SK-N-SH (cell line): ENCODE data around the gene HS6ST3. TPM values are rescaled to one million over a fixed set of nuclear protein-coding genes. Genes with fewer than 3 reads are reported as not detected.

Experiments used
- CTCF ChIA-PET: fragments of 300-600, 350-600 bp; formaldehyde crosslinking; extraction: SDS; loops from one replicate; lab custom pipeline; 2021; lab: Yijun Ruan, JAX
- POLR2A ChIA-PET: fragments of 350-600 bp; sonication (Branson Sonifier 250); formaldehyde crosslinking; extraction: SDS; loops from one replicate; lab custom pipeline; 2020; ENCODE audit warnings: antibody characterized with exemption, inconsistent platforms; lab: Yijun Ruan, JAX
- DNase-seq: peaks from one replicate; pipeline ENCODE4 v3.0.0; 2012
- H2AFZ ChIP-seq: fragments of 200-600 bp; sonication (generic); 2 replicates; pipeline ENCODE4 v1.8.1; 2016; ENCODE audit warnings: antibody characterized with exemption, mild to moderate bottlenecking, low read depth
- H3F3A ChIP-seq: fragments of 200-600 bp; sonication (generic); replicated peaks from 2 replicates; pipeline ENCODE3; 2016; ENCODE audit warnings: antibody characterized with exemption, mild to moderate bottlenecking; ENCODE audit not compliant: insufficient read depth
- H3K27ac ChIP-seq, 2 experiments: fragments of 200-500 bp in 1 of 2; fragments of 200-600 bp in 1 of 2; sonication (Bioruptor generic) in 1 of 2; sonication (generic), shearing (Covaris generic) in 1 of 2; 2 replicates each; pipeline versions ENCODE4 v1.5.1 to v1.6.1; 2014 to 2016; ENCODE audit warnings: low read depth in 2 of 2, inconsistent platforms in 1 of 2, low read length in 1 of 2, mild to moderate bottlenecking in 1 of 2, mixed read lengths in 1 of 2
- H3K27me3 ChIP-seq: fragments of 200-600 bp; sonication (generic), shearing (Covaris generic); 2 replicates; pipeline ENCODE4 v1.6.1; 2016; ENCODE audit warnings: mixed run types; ENCODE audit not compliant: insufficient read depth
- H3K36me3 ChIP-seq, 2 experiments: fragments of 200-500 bp in 1 of 2; fragments of 200-600 bp in 1 of 2; sonication (Bioruptor generic) in 1 of 2; sonication (generic) in 1 of 2; replicated peaks in 1 of 2; 2 replicates each; pipeline versions ENCODE3 to v1.5.1; 2014 to 2016; ENCODE audit warnings: low read length in 1 of 2, mild to moderate bottlenecking in 1 of 2; ENCODE audit not compliant: insufficient read depth in 2 of 2, control insufficient read depth in 1 of 2
- H3K4me1 ChIP-seq, 2 experiments: fragments of 200-500 bp in 1 of 2; fragments of 200-600 bp in 1 of 2; sonication (Bioruptor generic) in 1 of 2; sonication (generic), shearing (Covaris generic) in 1 of 2; 2 replicates each; pipeline versions ENCODE4 v1.5.1 to v1.6.1; 2014 to 2016; ENCODE audit warnings: low read depth in 1 of 2, low read length in 1 of 2, mixed run types in 1 of 2; ENCODE audit not compliant: insufficient read depth in 2 of 2, control insufficient read depth in 1 of 2
- H3K4me2 ChIP-seq: fragments of 200-600 bp; sonication (generic), shearing (Covaris generic); 2 replicates; pipeline ENCODE4 v1.6.1; 2017; ENCODE audit warnings: mixed run types
- H3K4me3 ChIP-seq, 2 experiments: fragments of 200-500 bp in 1 of 2; fragments of 200-600 bp in 1 of 2; sonication (Bioruptor generic) in 1 of 2; sonication (generic), shearing (Covaris generic) in 1 of 2; 2 replicates each; pipeline versions ENCODE4 v1.5.1 to v1.8.1; 2014 to 2016; ENCODE audit warnings: low read depth in 2 of 2, inconsistent platforms in 1 of 2, low read length in 1 of 2, mild to moderate bottlenecking in 1 of 2, mixed read lengths in 1 of 2, moderate library complexity in 1 of 2
- H3K79me2 ChIP-seq: fragments of 200-600 bp; sonication (generic); 2 replicates; pipeline ENCODE4 v1.8.1; 2017; ENCODE audit warnings: mild to moderate bottlenecking; ENCODE audit not compliant: insufficient read depth
- H3K9ac ChIP-seq: fragments of 200-600 bp; sonication (generic); 2 replicates; pipeline ENCODE4 v1.6.1; 2017; ENCODE audit warnings: mixed run types
- H3K9me2 ChIP-seq: fragments of 200-600 bp; sonication (generic); 2 replicates; pipeline ENCODE4 v1.6.1; 2017; ENCODE audit warnings: mixed run types
- H3K9me3 ChIP-seq: fragments of 200-600 bp; sonication (generic); 2 replicates; pipeline ENCODE4 v1.6.1; 2017; ENCODE audit warnings: mixed run types, mild to moderate bottlenecking, moderate library complexity
- H4K20me1 ChIP-seq: fragments of 200-600 bp; sonication (generic); 2 replicates; pipeline ENCODE4 v1.6.1; 2017; ENCODE audit warnings: mild to moderate bottlenecking, mixed run types; ENCODE audit not compliant: insufficient read depth
- ELF1 ChIP-seq: IDR thresholded peaks from 2 replicates; pipeline ENCODE4 v1.4.0; 2012
- FOXM1 ChIP-seq: IDR thresholded peaks from 2 replicates; pipeline ENCODE4 v1.4.0; 2012; ENCODE audit warnings: low read depth, mild to moderate bottlenecking
- GABPA ChIP-seq: IDR thresholded peaks from 2 replicates; pipeline ENCODE4 v1.4.0; 2012; ENCODE audit warnings: low read depth, mild to moderate bottlenecking
- MAX ChIP-seq: IDR thresholded peaks from 2 replicates; pipeline ENCODE4 v1.4.0; 2012; ENCODE audit warnings: low read depth
- NFIC ChIP-seq: IDR thresholded peaks from 2 replicates; pipeline ENCODE4 v1.4.0; 2012; ENCODE audit warnings: borderline replicate concordance
- POLR2AphosphoS5 ChIP-seq: IDR thresholded peaks from 2 replicates; pipeline ENCODE4 v1.6.1; 2012; ENCODE audit warnings: low read depth, low read length
- RXRA ChIP-seq: IDR thresholded peaks from 2 replicates; pipeline ENCODE4 v1.4.0; 2012; ENCODE audit warnings: low read depth, mild to moderate bottlenecking, borderline replicate concordance
- TEAD4 ChIP-seq: IDR thresholded peaks from 2 replicates; pipeline ENCODE4 v1.4.0; 2012; ENCODE audit warnings: mild to moderate bottlenecking, borderline replicate concordance; ENCODE audit not compliant: insufficient read depth
- YY1 ChIP-seq: IDR thresholded peaks from 2 replicates; pipeline ENCODE4 v1.4.0; 2012; ENCODE audit warnings: low read depth, mild to moderate bottlenecking
- WGBS: methylation state at CpG from one replicate; pipeline ENCODE4 v1.1.6; 2017; ENCODE audit warnings: low lambda C conversion rate; 5-methylcytosine and 5-hydroxymethylcytosine counted together
- polyA plus RNA-seq, 3 experiments: library from polyadenylated mRNA; depleted of rRNA; stranded (reverse); fragments of >200 nt; gene quantifications; 2 replicates each; pipeline ENCODE4 v1.2.3, GENCODE V29; 2012
- TF ChIP-seq, protein P1 (sequence below): IDR thresholded peaks from 2 replicates; pipeline ENCODE4; 2012
- TF ChIP-seq, protein P2 (sequence below): fragments of 150-350 bp; IDR thresholded peaks from 2 replicates; pipeline ENCODE4 v1.6.1; 2017; ENCODE audit warnings: antibody characterized with exemption, low read length, low read depth, borderline replicate concordance

HS6ST3 gene
- polyA plus RNA-seq, 1 of the 3 experiments (the other 2 are of a cell fraction): under 0.01 TPM

DNA sequence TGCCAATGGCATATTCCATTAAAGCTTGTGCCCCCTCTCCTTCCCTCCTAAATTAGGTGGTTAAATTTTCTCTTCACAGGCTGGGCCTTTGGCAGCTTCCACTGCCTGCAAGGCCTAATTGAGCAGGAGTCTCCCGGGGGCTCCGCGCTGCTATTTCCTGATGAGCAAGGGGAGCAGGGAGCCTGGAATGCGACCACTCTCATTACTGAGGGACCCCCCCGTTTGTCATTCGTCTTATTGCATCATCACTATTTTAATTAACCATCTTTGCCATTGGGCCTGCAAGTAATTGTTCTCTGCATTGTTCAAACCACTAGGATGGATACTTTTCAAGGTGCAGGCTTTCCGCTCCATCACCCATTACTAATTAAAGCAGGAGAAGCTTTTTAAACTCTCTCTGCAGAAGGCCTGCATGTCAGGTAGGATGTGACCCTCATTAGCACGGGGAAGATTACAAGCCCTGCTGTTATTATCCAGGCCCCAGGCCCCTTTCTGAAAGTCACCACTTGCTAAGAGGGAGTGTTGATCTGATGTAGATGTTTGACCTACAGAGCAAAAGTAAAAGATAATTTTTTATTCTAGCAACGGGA lies 762.0 kb downstream of the HS6ST3 start:
- Histone ChIP-seq H3K36me3 (no peaks in the 10 kb centered on the region), H3K27me3 (no peaks in the 10 kb centered on the region), H3K79me2 (no peaks in the 10 kb centered on the region), H2AFZ (no peak overlapping the region), H4K20me1 (no peaks in the 10 kb centered on the region), H3K9me3 (no peaks in the 10 kb centered on the region), H3K4me3 (no peak overlapping the region), H3K9ac (no peak overlapping the region), H3K4me1 (no peaks in the 10 kb centered on the region), H3K4me2 (no peak overlapping the region), H3K9me2 (no peaks in the 10 kb centered on the region), H3K27ac (no peak overlapping the region), H3F3A (no peaks in the 10 kb centered on the region)
- ChIA-PET POLR2A (no interaction called here), CTCF (no interaction called here)
- WGBS: 41% methylated on average over 9 of the region's 9 CpGs
- TF ChIP-seq TEAD4 (no peak), FOXM1 (no peak), NFIC (no peak)
- DNase-seq: no peak

GRCh38 chr13:96858133-96858826 lies 768.4 kb downstream of the HS6ST3 start:
- Histone ChIP-seq H3K27ac (no peak overlapping the region), H2AFZ (no peak overlapping the region), H3K4me1 (no peaks in the 10 kb centered on the region), H3K9me3 (no peaks in the 10 kb centered on the region), H3K4me2 (no peak overlapping the region), H3F3A (no peaks in the 10 kb centered on the region), H3K9me2 (no peaks in the 10 kb centered on the region), H3K9ac (no peak overlapping the region), H3K79me2 (no peaks in the 10 kb centered on the region), H3K4me3 (no peak overlapping the region), H4K20me1 (no peaks in the 10 kb centered on the region), H3K27me3 (no peaks in the 10 kb centered on the region), H3K36me3 (no peaks in the 10 kb centered on the region)
- WGBS: 46% methylated on average over 1 of the region's 1 CpG
- no peak for DNase-seq
- POLR2A ChIA-PET: no interaction called here
- TF ChIP-seq MAX: no peak
- TF ChIP-seq POLR2AphosphoS5: no peak
- TF ChIP-seq RXRA: no peak
- TF ChIP-seq, protein P1, sequence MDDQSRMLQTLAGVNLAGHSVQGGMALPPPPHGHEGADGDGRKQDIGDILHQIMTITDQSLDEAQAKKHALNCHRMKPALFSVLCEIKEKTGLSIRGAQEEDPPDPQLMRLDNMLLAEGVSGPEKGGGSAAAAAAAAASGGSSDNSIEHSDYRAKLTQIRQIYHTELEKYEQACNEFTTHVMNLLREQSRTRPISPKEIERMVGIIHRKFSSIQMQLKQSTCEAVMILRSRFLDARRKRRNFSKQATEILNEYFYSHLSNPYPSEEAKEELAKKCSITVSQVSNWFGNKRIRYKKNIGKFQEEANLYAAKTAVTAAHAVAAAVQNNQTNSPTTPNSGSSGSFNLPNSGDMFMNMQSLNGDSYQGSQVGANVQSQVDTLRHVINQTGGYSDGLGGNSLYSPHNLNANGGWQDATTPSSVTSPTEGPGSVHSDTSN: no peak
- no peak for TF ChIP-seq YY1
- TF ChIP-seq, protein P2, sequence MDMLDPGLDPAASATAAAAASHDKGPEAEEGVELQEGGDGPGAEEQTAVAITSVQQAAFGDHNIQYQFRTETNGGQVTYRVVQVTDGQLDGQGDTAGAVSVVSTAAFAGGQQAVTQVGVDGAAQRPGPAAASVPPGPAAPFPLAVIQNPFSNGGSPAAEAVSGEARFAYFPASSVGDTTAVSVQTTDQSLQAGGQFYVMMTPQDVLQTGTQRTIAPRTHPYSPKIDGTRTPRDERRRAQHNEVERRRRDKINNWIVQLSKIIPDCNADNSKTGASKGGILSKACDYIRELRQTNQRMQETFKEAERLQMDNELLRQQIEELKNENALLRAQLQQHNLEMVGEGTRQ: no peak
- TF ChIP-seq ELF1: no peak
- TF ChIP-seq GABPA: no peak
- CTCF ChIA-PET: interaction anchor here (0.6 kb wide), 1 partner anchor 146 kb away, joined by 3 read pairs; no protein-coding TSS in a partner anchor
